ENCODE data around the gene SPTBN1.

The SPTBN1 gene

GRCh38 chr2:54699665-54700064 lies 243.5 kb downstream of the SPTBN1 start:
- H3K4me3 ChIP-seq (ENCODE audit: low read depth, low read length), result no peak overlapping the region
- in situ Hi-C loops (cut with HindIII; ENCODE audit: low pct_ligation_motif_present, low sequenced_read_pairs), result no loop called here
- H3K36me3 ChIP-seq (replicated peaks), result no peaks in the 10 kb centered on the region
- H3K27me3 ChIP-seq (replicated peaks), result no peaks in the 10 kb centered on the region
- no peak for DNase-seq
- TF ChIP-seq CTCF (IDR thresholded peaks at IDR 0.05; ENCODE audit: low read depth, low read length, missing control alignments), result no peak
- H3K27ac ChIP-seq, result no peak overlapping the region

GRCh38 chr2:54701029-54701428 lies 244.9 kb downstream of the SPTBN1 start:
- in situ Hi-C loops (cut with HindIII; ENCODE audit: low pct_ligation_motif_present, low sequenced_read_pairs), result no loop called here
- no peaks in the 10 kb centered on the region for H3K36me3 ChIP-seq (replicated peaks)
- no peaks in the 10 kb centered on the region for H3K27me3 ChIP-seq (replicated peaks)
- no peak for TF ChIP-seq CTCF (IDR thresholded peaks at IDR 0.05; ENCODE audit: low read depth, low read length, missing control alignments)
- no peak overlapping the region for H3K27ac ChIP-seq
- no peak for DNase-seq
- H3K4me3 ChIP-seq (ENCODE audit: low read depth, low read length), result no peak overlapping the region

- Histone ChIP-seq H3K27me3 (replicated peaks) (no peaks in the 10 kb centered on the region), H3K27ac (no peak overlapping the region), H3K4me3 (ENCODE audit: low read depth, low read length) (no peak overlapping the region), H3K36me3 (replicated peaks) (no peaks in the 10 kb centered on the region)
- no peak for TF ChIP-seq CTCF (IDR thresholded peaks at IDR 0.05; ENCODE audit: low read depth, low read length, missing control alignments)
- DNase-seq, result no peak
- in situ Hi-C loops (cut with HindIII; ENCODE audit: low pct_ligation_motif_present, low sequenced_read_pairs), result no loop called here
Measured at GRCh38 chr2:54704238-54704637, 248.1 kb downstream of the SPTBN1 start.

- H3K27ac ChIP-seq, result no peak overlapping the region
- no peak for DNase-seq
- in situ Hi-C loops (cut with HindIII; ENCODE audit: low pct_ligation_motif_present, low sequenced_read_pairs), result no loop called here
Measured at GRCh38 chr2:54704688-54705605, 248.8 kb downstream of the SPTBN1 start.

GRCh38 chr2:54706622-54707021 lies 250.5 kb downstream of the SPTBN1 start:
- no peaks in the 10 kb centered on the region for H3K27me3 ChIP-seq (replicated peaks)
- no peak overlapping the region for H3K4me3 ChIP-seq (ENCODE audit: low read depth, low read length)
- in situ Hi-C loops (cut with HindIII; ENCODE audit: low pct_ligation_motif_present, low sequenced_read_pairs), result no loop called here
- H3K27ac ChIP-seq, result no peak overlapping the region
- no peak for DNase-seq
- no peak for TF ChIP-seq CTCF (IDR thresholded peaks at IDR 0.05; ENCODE audit: low read depth, low read length, missing control alignments)
- no peaks in the 10 kb centered on the region for H3K36me3 ChIP-seq (replicated peaks)

More at GRCh38 chr2:54704688-54705605, 248.8 kb downstream of the SPTBN1 start:
- TF ChIP-seq CTCF (IDR thresholded peaks at IDR 0.05; ENCODE audit: low read depth, low read length, missing control alignments), result no peak
- no peaks in the 10 kb centered on the region for H3K27me3 ChIP-seq (replicated peaks)
- H3K4me3 ChIP-seq (ENCODE audit: low read depth, low read length), result no peak overlapping the region
- no peaks in the 10 kb centered on the region for H3K36me3 ChIP-seq (replicated peaks)
